GM19397 (cell line): Measurements from ENCODE around the gene C9orf85.
"Not testable (repeated sequence)": the region's sequence is repeated elsewhere in the genome, so short reads cannot be mapped to it uniquely, and the experiment has no call there.

Experiments
- ATAC-seq: cut with Tn5 transposase; IDR thresholded peaks from one replicate; pipeline ENCODE4 v1.9.1; 2021; ENCODE audit warnings: mild to moderate bottlenecking, moderate library complexity; ENCODE audit not compliant: unreplicated experiment

The C9orf85 gene

GRCh38 chr9:71937070-71937625, 25.7 kb downstream of the C9orf85 start:
- ATAC-seq, result no peak

GRCh38 chr9:71937898-71938297, 26.5 kb downstream of the C9orf85 start:
- ATAC-seq, result no peak

- ATAC-seq, result no peak
These were observed 29.7 kb downstream of the C9orf85 start for GRCh38 chr9:71941060-71941568.

GRCh38 chr9:71941998-71942567, 30.6 kb downstream of the C9orf85 start:
- no peak for ATAC-seq

GRCh38 chr9:71944754-71945375, 33.4 kb downstream of the C9orf85 start:
- ATAC-seq, result no peak

GRCh38 chr9:71954652-71955051, 43.2 kb downstream of the C9orf85 start:
- ATAC-seq, result not testable (repeated sequence)

GRCh38 chr9:71955300-71955915, 44.0 kb downstream of the C9orf85 start:
- ATAC-seq, result peak; percentile 77

- no peak for ATAC-seq
These were observed 50.9 kb downstream of the C9orf85 start for GRCh38 chr9:71962328-71962727.

GRCh38 chr9:71963471-71963996, 52.1 kb downstream of the C9orf85 start:
- ATAC-seq, result not testable (repeated sequence)

GRCh38 chr9:71965403-71965802, 54.0 kb downstream of the C9orf85 start:
- ATAC-seq, result no peak

GRCh38 chr9:71966601-71967000, 55.2 kb downstream of the C9orf85 start:
- ATAC-seq, result no peak

- ATAC-seq, result no peak
These were observed 57.2 kb downstream of the C9orf85 start for GRCh38 chr9:71968541-71969090.

GRCh38 chr9:71975833-71976232, 64.4 kb downstream of the C9orf85 start:
- ATAC-seq, result no peak

- no peak for ATAC-seq
These were observed 65.6 kb downstream of the C9orf85 start for GRCh38 chr9:71977003-71977402.

- ATAC-seq, result no peak
These were observed 69.1 kb downstream of the C9orf85 start for GRCh38 chr9:71980266-71981190.

- no peak for ATAC-seq
These were observed 70.5 kb downstream of the C9orf85 start for GRCh38 chr9:71981944-71982343.

GRCh38 chr9:71984403-71984802, 73.0 kb downstream of the C9orf85 start:
- ATAC-seq, result no peak

GRCh38 chr9:71984831-71985281, 73.4 kb downstream of the C9orf85 start:
- no peak for ATAC-seq

- ATAC-seq, result no peak
These were observed 74.0 kb downstream of the C9orf85 start for GRCh38 chr9:71985297-71985911.

- no peak for ATAC-seq
These were observed 75.5 kb downstream of the C9orf85 start for GRCh38 chr9:71986900-71987299.
